HG03378 (cell line): ENCODE measurements around the gene COL4A5.
A peak's percentile ranks its signal among the peaks of the same experiment; 100 is the strongest.

Experiments used
- ATAC-seq: cut with Tn5 transposase; IDR thresholded peaks from one replicate; pipeline ENCODE4 v1.9.1; 2021; ENCODE audit warnings: mild to moderate bottlenecking, moderate library complexity; ENCODE audit not compliant: unreplicated experiment

Gene COL4A5

GRCh38 chrX:108640817-108641216 is 201.2 kb downstream of the COL4A5 start:
- ATAC-seq: no peak

- ATAC-seq: no peak
Measured at GRCh38 chrX:108641589-108642272, 202.1 kb downstream of the COL4A5 start.

GRCh38 chrX:108642273-108642628 is 202.6 kb downstream of the COL4A5 start:
- ATAC-seq: no peak

GRCh38 chrX:108664701-108665100 is 225.1 kb downstream of the COL4A5 start:
- ATAC-seq: no peak

GRCh38 chrX:108666101-108666500 is 226.5 kb downstream of the COL4A5 start:
- no peak for ATAC-seq

GRCh38 chrX:108671526-108671925 is 231.9 kb downstream of the COL4A5 start:
- ATAC-seq: no peak

GRCh38 chrX:108696690-108697089 is 257.1 kb downstream of the COL4A5 start:
- no peak for ATAC-seq

GRCh38 chrX:108699368-108699767 is 259.7 kb downstream of the COL4A5 start:
- ATAC-seq: peak; percentile 84

- ATAC-seq: no peak
Measured at GRCh38 chrX:108701633-108702032, 262.0 kb downstream of the COL4A5 start.

- ATAC-seq: no peak
Measured at GRCh38 chrX:108702530-108702929, 262.9 kb downstream of the COL4A5 start.

- ATAC-seq: no peak
Measured at GRCh38 chrX:108704839-108705238, 265.2 kb downstream of the COL4A5 start.

GRCh38 chrX:108712886-108713285 is 273.2 kb downstream of the COL4A5 start:
- no peak for ATAC-seq

GRCh38 chrX:108722561-108722960 is 282.9 kb downstream of the COL4A5 start:
- no peak for ATAC-seq

GRCh38 chrX:108726748-108727147 is 287.1 kb downstream of the COL4A5 start:
- ATAC-seq: no peak

GRCh38 chrX:108731153-108731552 is 291.5 kb downstream of the COL4A5 start:
- ATAC-seq: no peak

- ATAC-seq: no peak
Measured at GRCh38 chrX:108732630-108733321, 293.1 kb downstream of the COL4A5 start.

GRCh38 chrX:108734426-108734825 is 294.8 kb downstream of the COL4A5 start:
- ATAC-seq: no peak

GRCh38 chrX:108735091-108735678 is 295.5 kb downstream of the COL4A5 start:
- ATAC-seq: no peak

GRCh38 chrX:108735679-108736508 is 296.3 kb downstream of the COL4A5 start:
- ATAC-seq: no peak

GRCh38 chrX:108736509-108737479 is 297.2 kb downstream of the COL4A5 start, which contains the start of gene IRS4:
Gene IRS4, minus strand, starts transcription at chrX:108736563.
- ATAC-seq: no peak
